ENCODE measurements around the gene BTNL9. TPM values are rescaled to one million over a fixed set of nuclear protein-coding genes. Genes with fewer than 3 reads are reported as not detected.
"Not testable (repeated sequence)": the region's sequence is repeated elsewhere in the genome, so short reads cannot be mapped to it uniquely, and the experiment has no call there.

The BTNL9 gene
- total RNA-seq, 2 donors from 2014 or later, result 0.16 TPM; not detected in 1

DNA sequence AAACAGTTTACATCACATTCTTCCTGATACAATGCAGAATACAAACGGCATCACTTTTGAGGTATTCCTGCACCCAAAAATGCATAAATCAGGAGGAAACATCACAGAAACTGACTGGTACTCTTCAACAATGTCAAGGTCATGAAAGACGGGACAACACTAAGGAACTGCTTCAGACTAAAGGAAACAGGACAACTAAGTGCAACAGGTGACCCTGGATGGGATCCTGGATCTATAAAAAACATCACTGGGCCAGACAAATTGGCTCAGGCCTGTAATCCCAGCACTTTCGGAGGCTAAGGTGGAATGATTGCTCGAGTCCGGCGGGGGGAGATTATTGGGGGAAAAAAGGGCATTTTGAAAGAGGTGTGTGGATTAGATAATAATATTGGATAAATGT lies 22.6 kb downstream of the BTNL9 start:
- H3K27me3 Mint-ChIP-seq, result peaks cover 55% of the 10 kb centered on the region
- H3K4me3 Mint-ChIP-seq, result no peak overlapping the region
- ATAC-seq (replicated peaks), result no peak
- no peaks in the 10 kb centered on the region for H3K4me1 Mint-ChIP-seq
- H3K36me3 Mint-ChIP-seq (ENCODE audit: low read depth), result no peaks in the 10 kb centered on the region
- H3K27ac Mint-ChIP-seq, result no peak overlapping the region
- H3K9me3 Mint-ChIP-seq, result no peaks in the 10 kb centered on the region

- ATAC-seq (replicated peaks), result peak; percentile 64
- peaks cover 58% of the 10 kb centered on the region for H3K27me3 Mint-ChIP-seq
- H3K4me3 Mint-ChIP-seq, result no peak overlapping the region
- H3K9me3 Mint-ChIP-seq, result no peaks in the 10 kb centered on the region
- no peaks in the 10 kb centered on the region for H3K4me1 Mint-ChIP-seq
- no peaks in the 10 kb centered on the region for H3K36me3 Mint-ChIP-seq (ENCODE audit: low read depth)
- H3K27ac Mint-ChIP-seq, result no peak overlapping the region
Measured at GRCh38 chr5:181063514-181063913, 23.4 kb downstream of the BTNL9 start.

DNA sequence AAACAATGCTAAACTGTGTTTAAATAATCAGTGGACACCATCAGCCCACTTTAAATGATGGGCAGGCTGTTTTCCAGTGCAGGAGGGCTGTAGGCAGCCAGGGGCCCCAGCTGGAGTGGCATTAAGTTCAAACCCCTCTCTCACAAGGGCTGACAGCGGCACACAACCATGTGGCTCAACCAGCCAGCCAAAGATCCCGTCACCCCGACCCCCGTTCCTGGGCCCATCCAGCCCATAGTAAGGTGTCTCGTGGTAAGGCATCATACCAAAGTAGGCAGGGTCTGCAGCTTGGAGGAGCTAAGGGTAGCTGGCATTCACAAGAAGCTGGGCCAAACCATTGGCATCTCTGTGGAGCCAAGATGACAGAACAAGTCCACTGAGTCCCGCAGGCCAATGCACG lies 24.9 kb downstream of the BTNL9 start:
- Mint-ChIP-seq H3K4me1 (no peaks in the 10 kb centered on the region), H3K27me3 (peaks cover 62% of the 10 kb centered on the region)

GRCh38 chr5:181069767-181070491 lies 29.9 kb downstream of the BTNL9 start:
- Mint-ChIP-seq H3K9me3 (no peaks in the 10 kb centered on the region), H3K4me1 (no peaks in the 10 kb centered on the region), H3K27ac (no peak overlapping the region), H3K36me3 (ENCODE audit: low read depth) (no peaks in the 10 kb centered on the region), H3K4me3 (no peak overlapping the region), H3K27me3 (peaks cover 39% of the 10 kb centered on the region)
- no peak for ATAC-seq (replicated peaks)

More for the DNA sequence above, 24.9 kb downstream of the BTNL9 start:
- no peak for ATAC-seq (replicated peaks)
- Mint-ChIP-seq H3K36me3 (ENCODE audit: low read depth) (no peaks in the 10 kb centered on the region), H3K27ac (no peak overlapping the region), H3K4me3 (no peak overlapping the region), H3K9me3 (no peaks in the 10 kb centered on the region)

GRCh38 chr5:181070523-181070922 lies 30.5 kb downstream of the BTNL9 start:
- no peak overlapping the region for H3K4me3 Mint-ChIP-seq
- H3K4me1 Mint-ChIP-seq, result no peaks in the 10 kb centered on the region
- peaks cover 45% of the 10 kb centered on the region for H3K27me3 Mint-ChIP-seq
- H3K9me3 Mint-ChIP-seq, result no peaks in the 10 kb centered on the region
- H3K36me3 Mint-ChIP-seq (ENCODE audit: low read depth), result no peaks in the 10 kb centered on the region
- H3K27ac Mint-ChIP-seq, result no peak overlapping the region
- ATAC-seq (replicated peaks), result no peak

- Mint-ChIP-seq H3K4me1 (no peaks in the 10 kb centered on the region), H3K4me3 (no peak overlapping the region), H3K27me3 (peaks cover 40% of the 10 kb centered on the region), H3K27ac (no peak overlapping the region), H3K36me3 (ENCODE audit: low read depth) (no peaks in the 10 kb centered on the region), H3K9me3 (no peaks in the 10 kb centered on the region)
- no peak for ATAC-seq (replicated peaks)
Measured at GRCh38 chr5:181071257-181071656, 31.2 kb downstream of the BTNL9 start.

- H3K9me3 Mint-ChIP-seq, result no peaks in the 10 kb centered on the region
- peaks cover 38% of the 10 kb centered on the region for H3K27me3 Mint-ChIP-seq
- H3K36me3 Mint-ChIP-seq (ENCODE audit: low read depth), result no peaks in the 10 kb centered on the region
- no peaks in the 10 kb centered on the region for H3K4me1 Mint-ChIP-seq
- no peak for ATAC-seq (replicated peaks)
- no peak overlapping the region for H3K4me3 Mint-ChIP-seq
- H3K27ac Mint-ChIP-seq, result no peak overlapping the region
Measured at GRCh38 chr5:181076920-181077319, 36.9 kb downstream of the BTNL9 start.

DNA sequence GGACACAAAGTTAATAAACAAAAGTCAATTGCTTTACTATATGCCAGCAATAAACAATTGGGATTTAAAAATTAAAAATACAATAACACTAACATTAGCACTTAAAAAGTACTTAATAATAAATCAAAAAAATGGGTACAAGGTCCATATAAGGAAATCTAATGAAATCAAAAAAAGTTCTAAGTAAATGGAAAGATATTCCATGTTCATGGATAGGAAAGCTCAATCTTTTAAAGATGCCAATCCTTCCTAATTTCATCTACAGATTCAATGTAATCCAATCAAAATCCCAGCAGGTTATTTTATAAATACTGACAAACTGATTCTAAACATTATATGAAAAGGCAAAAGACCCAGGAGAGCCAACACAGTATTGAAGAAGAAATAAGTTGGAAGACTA lies 41.9 kb downstream of the BTNL9 start:
- ATAC-seq (replicated peaks), result no peak
- Mint-ChIP-seq H3K36me3 (ENCODE audit: low read depth) (no peaks in the 10 kb centered on the region), H3K4me1 (no peaks in the 10 kb centered on the region), H3K27ac (no peak overlapping the region), H3K4me3 (no peak overlapping the region), H3K27me3 (peaks cover 66% of the 10 kb centered on the region), H3K9me3 (no peaks in the 10 kb centered on the region)

DNA sequence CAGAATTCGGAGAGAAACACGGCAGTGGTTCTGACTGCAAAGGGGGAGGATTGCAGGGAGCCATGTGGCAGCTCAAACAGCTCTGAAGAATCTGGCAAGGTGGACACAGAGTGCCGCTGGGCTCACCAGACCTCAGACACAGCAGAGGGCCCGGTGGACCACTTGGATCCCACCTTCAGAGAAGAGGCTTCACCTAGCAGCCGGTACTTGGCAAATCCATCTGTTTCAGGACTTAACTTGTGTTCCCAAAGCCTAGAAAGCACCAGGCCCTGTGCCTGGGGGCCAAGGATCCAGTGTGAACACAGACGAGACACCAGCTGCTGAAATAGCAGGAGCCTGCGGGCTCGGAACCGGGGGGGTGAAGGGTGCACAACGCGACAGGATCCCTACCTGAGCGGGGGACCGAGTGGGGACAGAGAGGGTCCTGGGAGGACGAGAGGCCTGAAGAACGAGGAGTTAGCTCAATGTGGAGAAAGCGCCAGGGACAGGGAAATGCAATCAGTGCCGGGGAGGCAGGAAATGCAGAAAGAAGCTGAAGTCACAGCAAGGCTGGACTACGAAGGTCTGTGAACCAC lies 44.6 kb downstream of the BTNL9 start:
- Mint-ChIP-seq H3K4me3 (no peak overlapping the region), H3K36me3 (ENCODE audit: low read depth) (no peaks in the 10 kb centered on the region), H3K9me3 (no peaks in the 10 kb centered on the region), H3K27me3 (peaks cover 57% of the 10 kb centered on the region), H3K27ac (no peak overlapping the region), H3K4me1 (no peaks in the 10 kb centered on the region)
- ATAC-seq (replicated peaks), result no peak

- no peaks in the 10 kb centered on the region for H3K4me1 Mint-ChIP-seq
- H3K27ac Mint-ChIP-seq, result no peak overlapping the region
- ATAC-seq (replicated peaks), result no peak
Measured at GRCh38 chr5:181086026-181086883, 46.2 kb downstream of the BTNL9 start.

DNA sequence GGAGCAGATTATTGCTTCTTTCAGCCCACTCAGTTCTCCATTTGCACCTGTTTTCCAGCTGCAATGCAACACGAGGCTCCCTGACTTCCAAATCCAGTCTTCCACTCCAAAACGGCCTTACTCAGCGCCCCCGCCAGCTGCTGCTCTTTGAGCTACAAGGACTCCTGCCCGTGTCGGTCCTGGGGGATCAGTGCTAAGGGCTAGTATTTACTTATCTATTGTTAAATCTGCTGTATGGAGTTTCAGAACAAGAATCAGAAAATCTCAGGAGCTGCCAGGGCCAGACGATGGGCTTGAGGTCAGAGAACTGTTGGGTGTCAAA lies 46.8 kb downstream of the BTNL9 start:
- H3K36me3 Mint-ChIP-seq (ENCODE audit: low read depth), result no peaks in the 10 kb centered on the region

More at GRCh38 chr5:181086026-181086883, 46.2 kb downstream of the BTNL9 start:
- H3K27me3 Mint-ChIP-seq, result peaks cover 50% of the 10 kb centered on the region
- H3K9me3 Mint-ChIP-seq, result no peaks in the 10 kb centered on the region
- H3K4me3 Mint-ChIP-seq, result no peak overlapping the region
- H3K36me3 Mint-ChIP-seq (ENCODE audit: low read depth), result no peaks in the 10 kb centered on the region

DNA sequence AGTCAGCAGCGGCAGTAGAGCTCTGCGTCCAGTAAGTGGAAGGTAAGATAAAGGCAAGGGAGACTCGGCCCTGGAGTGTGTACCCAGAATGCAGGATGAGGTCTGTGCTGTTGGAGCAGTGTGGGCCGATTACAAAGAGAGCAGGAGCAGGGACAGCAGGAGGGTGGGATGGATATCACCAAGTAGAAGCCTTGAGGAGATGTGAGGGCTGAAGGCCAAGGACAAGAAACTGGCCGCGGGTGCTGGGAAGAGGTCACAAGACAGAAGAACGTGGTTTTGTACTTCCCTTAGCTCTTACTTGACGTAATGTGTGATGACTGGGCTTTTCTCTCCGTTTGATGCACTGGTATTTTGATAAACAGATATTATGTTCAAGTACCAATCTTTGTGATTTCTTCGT lies 47.2 kb downstream of the BTNL9 start:
- H3K27me3 Mint-ChIP-seq, result peaks cover 50% of the 10 kb centered on the region
- no peaks in the 10 kb centered on the region for H3K4me1 Mint-ChIP-seq
- H3K36me3 Mint-ChIP-seq (ENCODE audit: low read depth), result no peaks in the 10 kb centered on the region
- no peak for ATAC-seq (replicated peaks)
- H3K9me3 Mint-ChIP-seq, result no peaks in the 10 kb centered on the region
- no peak overlapping the region for H3K27ac Mint-ChIP-seq
- H3K4me3 Mint-ChIP-seq, result no peak overlapping the region

More for the DNA sequence above, 46.8 kb downstream of the BTNL9 start:
- Mint-ChIP-seq H3K9me3 (no peaks in the 10 kb centered on the region), H3K4me1 (no peaks in the 10 kb centered on the region), H3K27me3 (peaks cover 46% of the 10 kb centered on the region), H3K4me3 (no peak overlapping the region), H3K27ac (no peak overlapping the region)
- no peak for ATAC-seq (replicated peaks)

GRCh38 chr5:181088289-181088688 lies 48.2 kb downstream of the BTNL9 start:
- no peak overlapping the region for H3K4me3 Mint-ChIP-seq
- no peak overlapping the region for H3K27ac Mint-ChIP-seq
- no peaks in the 10 kb centered on the region for H3K4me1 Mint-ChIP-seq
- H3K9me3 Mint-ChIP-seq, result no peaks in the 10 kb centered on the region
- no peaks in the 10 kb centered on the region for H3K36me3 Mint-ChIP-seq (ENCODE audit: low read depth)
- peaks cover 50% of the 10 kb centered on the region for H3K27me3 Mint-ChIP-seq
- ATAC-seq (replicated peaks), result no peak

DNA sequence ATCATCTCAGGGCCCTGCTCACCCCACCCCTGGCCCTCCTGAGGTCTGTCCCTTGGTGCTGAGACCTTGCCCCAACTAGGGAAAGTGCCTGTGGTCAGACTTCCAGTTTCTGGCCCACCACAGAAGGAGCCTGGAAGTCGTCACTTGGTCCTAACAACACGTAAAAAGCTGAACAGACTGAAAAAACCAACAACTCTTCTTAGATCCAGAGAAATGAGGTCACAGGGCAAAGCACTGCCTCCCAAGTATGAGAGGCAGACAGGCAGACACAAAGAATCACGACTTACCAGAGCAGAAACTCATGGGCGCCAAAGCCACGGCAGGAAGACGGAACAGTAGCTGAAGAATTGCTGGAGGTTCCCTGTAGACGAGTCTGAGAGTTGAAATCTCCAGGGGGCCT lies 52.4 kb downstream of the BTNL9 start:
- Mint-ChIP-seq H3K27me3 (peaks cover 14% of the 10 kb centered on the region), H3K9me3 (no peaks in the 10 kb centered on the region), H3K4me3 (no peak overlapping the region), H3K4me1 (no peaks in the 10 kb centered on the region), H3K36me3 (ENCODE audit: low read depth) (no peaks in the 10 kb centered on the region), H3K27ac (no peak overlapping the region)
- no peak for ATAC-seq (replicated peaks)

DNA sequence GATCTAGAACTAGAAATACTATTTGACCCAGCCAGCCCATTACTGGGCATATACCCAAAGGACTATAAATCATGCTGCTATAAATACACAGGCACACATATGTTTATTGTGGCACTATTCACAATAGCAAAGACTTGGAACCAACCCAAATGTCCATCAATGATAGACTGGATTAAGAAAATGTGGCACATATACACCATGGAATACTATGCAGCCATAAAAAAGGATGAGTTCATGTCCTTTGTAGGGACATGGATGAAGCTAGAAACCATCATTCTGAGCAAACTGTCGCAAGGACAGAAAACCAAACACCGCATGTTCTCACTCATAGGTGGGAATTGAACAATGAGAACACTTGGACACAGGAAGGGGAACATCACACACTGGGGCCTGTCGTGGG lies 55.1 kb downstream of the BTNL9 start:
- peaks cover 22% of the 10 kb centered on the region for H3K27me3 Mint-ChIP-seq
- not testable (repeated sequence) for H3K4me3 Mint-ChIP-seq; H3K4me1 Mint-ChIP-seq; H3K9me3 Mint-ChIP-seq; H3K36me3 Mint-ChIP-seq (ENCODE audit: low read depth); H3K27ac Mint-ChIP-seq; ATAC-seq (replicated peaks)

Data from activated T-helper 17 cell treated with anti-CD3 and anti-CD28 coated beads, Interleukin-2, amount 50 U/mL, for 72 hours (primary cell).